Spleen (tissue), 11 donors: ENCODE measurements around the gene BLOC1S5. TPM values are rescaled to one million over a fixed set of nuclear protein-coding genes. Genes with fewer than 3 reads are reported as not detected.
"Not testable (repeated sequence)": the region's sequence is repeated elsewhere in the genome, so short reads cannot be mapped to it uniquely, and the experiment has no call there.

Experiments used
- DNase-seq: peaks from one replicate; pipeline ENCODE4 v3.0.0-alpha.2; 2020
- H3K27ac ChIP-seq, 8 donors: fragments of 200-600 bp; sonication (generic) in 7 of 8; 1 replicate in 4 of 8; 2 replicates in 4 of 8; pipeline versions ENCODE4 v1.5.0 to v1.8.0; 2016 to 2021; ENCODE audit warnings: inconsistent platforms in 4 of 8, mild to moderate bottlenecking in 4 of 8, moderate library complexity in 1 of 8
- H3K27me3 ChIP-seq, 7 donors: fragments of 200-600 bp; sonication (generic) in 6 of 7; replicated peaks in 1 of 7; 1 replicate in 4 of 7; 2 replicates in 3 of 7; pipeline versions ENCODE4 v1.5.0 to v1.8.0; 2016 to 2021; ENCODE audit warnings: inconsistent platforms in 3 of 7, mild to moderate bottlenecking in 1 of 7
- H3K36me3 ChIP-seq, 6 donors: fragments of 200-600 bp; sonication (generic) in 5 of 6; 1 replicate in 4 of 6; 2 replicates in 2 of 6; pipeline versions ENCODE4 v1.5.0 to v1.8.0; 2016 to 2021; ENCODE audit warnings: inconsistent platforms in 2 of 6
- H3K4me1 ChIP-seq, 6 donors: fragments of 200-600 bp; sonication (generic) in 5 of 6; 1 replicate in 3 of 6; 2 replicates in 3 of 6; pipeline versions ENCODE4 v1.5.0 to v1.8.0; 2016 to 2021; ENCODE audit warnings: inconsistent platforms in 3 of 6
- H3K4me3 ChIP-seq, 8 donors: fragments of 200-600 bp; sonication (generic) in 7 of 8; 1 replicate in 4 of 8; 2 replicates in 4 of 8; pipeline versions ENCODE4 v1.5.0 to v1.8.0; 2016 to 2021; ENCODE audit warnings: inconsistent platforms in 4 of 8, mild to moderate bottlenecking in 4 of 8, moderate library complexity in 2 of 8
- H3K9me3 ChIP-seq, 8 donors: fragments of 200-600 bp; sonication (generic) in 7 of 8; 1 replicate in 4 of 8; 2 replicates in 4 of 8; pipeline versions ENCODE4 v1.5.0 to v1.8.0; 2016 to 2021; ENCODE audit warnings: inconsistent platforms in 4 of 8
- POLR2A ChIP-seq, 3 donors: fragments of 450-650 bp; IDR thresholded peaks; one replicate each; pipeline ENCODE4 v1.5.1; 2017; ENCODE audit warnings: antibody characterized with exemption in 3 of 3, mild to moderate bottlenecking in 1 of 3
- POLR2AphosphoS5 ChIP-seq, 3 donors: sonication (generic); formaldehyde crosslinking; IDR thresholded peaks; one replicate each; pipeline ENCODE4 v1.5.1; 2017; ENCODE audit warnings: antibody characterized with exemption in 3 of 3
- whole genome bisulfite sequencing, 5 donors: extraction: QIAGEN DNeasy Blood & Tissue Kit in 3 of 5; methylation state at CpG; one replicate each; pipeline versions ENCODE4 v1.1.5 to v1.1.7; 2013 to 2018; 5-methylcytosine and 5-hydroxymethylcytosine counted together
- intact Hi-C: fragments of 100-400 bp; cut with DNase I; formaldehyde crosslinking; loops from one replicate; pipeline ENCODE4 v1.15.0; 2023; ENCODE audit warnings: low total_unique reads
- polyA plus RNA-seq, 3 donors: library from polyadenylated mRNA; stranded (reverse); fragments of 200-250 nt; gene quantifications; one replicate each; pipeline ENCODE4 v1.2.1, GENCODE V29; 2013
- total RNA-seq, 7 donors: library from RNA; depleted of rRNA in 3 of 7; stranded (reverse); fragments of >200 nt in 3 of 7; fragmentation: NEBNext Ultra II Directional in 4 of 7; extraction: Animal tissue kit (Norgen Biotek cat#: 25700) in 4 of 7; gene quantifications; one replicate each; pipeline versions ENCODE4 v1.1.0 to v1.2.1, GENCODE V29; 2016 to 2021
- TF ChIP-seq, protein P1 (sequence below), 11 experiments: fragments of 200-600 bp in 7 of 11; fragments of 450-650 bp in 4 of 11; sonication (generic) in 4 of 11; IDR thresholded peaks in 8 of 11; conservative IDR thresholded peaks in 3 of 11; 1 replicate in 7 of 11; 2 replicates in 4 of 11; pipeline versions ENCODE4 v1.4.0 to v1.8.0; 2016 to 2021; ENCODE audit warnings: antibody characterized with exemption in 11 of 11, inconsistent platforms in 4 of 11, mild to moderate bottlenecking in 1 of 11
- donor health status: healthy with polysubstance abuse.
- donor health status: DM: no; HTN: no; CAD: no; lungs with moderate emphysema.
- donor health status: DM: no; HTN: no; CAD: no.
- donor health status: Bipolar disorder and iron deficiency.
- donor health status: healthy.
- donor health status: DM: no; HTN: no; CAD: no.
- donor health status: DM: yes; HTN: yes; CAD: no.

Gene BLOC1S5
- total and polyA plus RNA-seq, 10 donors, result 6.6 to 18.0 (median 13.6) TPM

DNA sequence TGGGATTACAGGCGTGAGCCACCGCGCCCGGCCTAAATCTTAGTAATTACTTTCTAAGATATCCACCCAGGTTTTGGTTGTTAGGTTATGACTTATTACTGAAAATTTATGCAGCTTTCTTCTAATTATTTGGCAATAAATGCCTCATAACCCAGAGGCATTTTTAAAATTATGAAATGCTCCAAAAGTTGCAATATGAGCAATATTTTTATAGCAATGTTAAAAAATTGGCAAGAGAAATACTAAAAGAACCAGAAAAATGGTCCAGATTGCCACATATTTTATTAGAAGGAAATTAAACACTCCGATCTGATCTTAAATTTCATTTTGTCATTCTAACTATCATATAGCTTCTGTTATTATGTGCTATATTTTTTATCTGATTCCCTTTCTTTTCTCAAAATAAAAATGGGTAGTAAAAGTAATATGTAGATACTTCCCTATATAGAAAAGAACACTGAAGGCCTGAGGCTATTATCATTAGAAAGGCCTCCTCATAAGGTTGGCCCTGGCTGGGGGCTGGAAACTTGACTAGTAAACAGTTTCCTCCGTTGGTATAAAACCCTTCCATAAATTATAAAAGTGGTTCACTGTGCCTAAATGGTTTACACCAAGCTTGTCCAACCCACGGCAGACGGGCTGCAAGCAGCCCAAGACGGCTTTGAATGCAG is 22.1 kb downstream of the BLOC1S5 start:
- no peak for DNase-seq
- H3K27ac ChIP-seq, result no peak overlapping the region
- H3K36me3 ChIP-seq, result peaks cover 6 to 79% (median 26%) of the 10 kb centered on the region in 6 donors
- H3K4me3 ChIP-seq, result no peak overlapping the region
- peaks cover 0 to 6% (median 0%) of the 10 kb centered on the region in 6 donors for H3K4me1 ChIP-seq
- intact Hi-C loops, result no loop called here
- no peak for TF ChIP-seq POLR2AphosphoS5 (IDR thresholded peaks at IDR 0.05)
- no peak for TF ChIP-seq POLR2A (IDR thresholded peaks at IDR 0.05)
- TF ChIP-seq, protein P1, sequence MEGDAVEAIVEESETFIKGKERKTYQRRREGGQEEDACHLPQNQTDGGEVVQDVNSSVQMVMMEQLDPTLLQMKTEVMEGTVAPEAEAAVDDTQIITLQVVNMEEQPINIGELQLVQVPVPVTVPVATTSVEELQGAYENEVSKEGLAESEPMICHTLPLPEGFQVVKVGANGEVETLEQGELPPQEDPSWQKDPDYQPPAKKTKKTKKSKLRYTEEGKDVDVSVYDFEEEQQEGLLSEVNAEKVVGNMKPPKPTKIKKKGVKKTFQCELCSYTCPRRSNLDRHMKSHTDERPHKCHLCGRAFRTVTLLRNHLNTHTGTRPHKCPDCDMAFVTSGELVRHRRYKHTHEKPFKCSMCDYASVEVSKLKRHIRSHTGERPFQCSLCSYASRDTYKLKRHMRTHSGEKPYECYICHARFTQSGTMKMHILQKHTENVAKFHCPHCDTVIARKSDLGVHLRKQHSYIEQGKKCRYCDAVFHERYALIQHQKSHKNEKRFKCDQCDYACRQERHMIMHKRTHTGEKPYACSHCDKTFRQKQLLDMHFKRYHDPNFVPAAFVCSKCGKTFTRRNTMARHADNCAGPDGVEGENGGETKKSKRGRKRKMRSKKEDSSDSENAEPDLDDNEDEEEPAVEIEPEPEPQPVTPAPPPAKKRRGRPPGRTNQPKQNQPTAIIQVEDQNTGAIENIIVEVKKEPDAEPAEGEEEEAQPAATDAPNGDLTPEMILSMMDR (IDR thresholded peaks at IDR 0.05 in 8 of 11, conservative IDR thresholded peaks at IDR 0.05 in 3 of 11), result no peak
- no peaks in the 10 kb centered on the region for H3K27me3 ChIP-seq
- peaks cover 0 to 21% (median 18%) of the 10 kb centered on the region in 8 donors for H3K9me3 ChIP-seq
- WGBS, 5 donors, result 93 to 98% (median 96%) methylated on average over 9 of the region's 9 CpGs

DNA sequence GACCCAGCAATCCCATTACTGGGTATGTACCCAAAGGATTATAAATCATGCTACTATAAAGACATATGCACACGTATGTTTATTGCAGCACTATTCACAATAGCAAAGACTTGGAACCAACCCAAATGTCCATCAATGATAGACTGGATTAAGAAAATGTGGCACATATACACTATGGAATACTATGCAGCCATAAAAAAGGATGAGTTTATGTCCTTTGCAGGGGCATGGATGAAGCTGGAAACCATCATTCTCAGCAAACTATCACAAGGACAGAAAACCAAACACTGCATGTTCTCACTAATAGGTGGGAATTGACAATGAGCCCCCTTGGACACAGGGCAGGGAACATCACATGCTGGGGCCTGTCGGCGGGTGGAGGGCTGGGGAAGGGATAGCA is 30.1 kb downstream of the BLOC1S5 start:
- H3K4me3 ChIP-seq, intact Hi-C loops, DNase-seq, H3K27ac ChIP-seq, H3K27me3 ChIP-seq, H3K4me1 ChIP-seq: not testable (repeated sequence)
- WGBS, 5 donors, result 88 to 100% (median 93%) methylated on average over 2 to 3 of the region's 3 CpGs
- Histone ChIP-seq H3K36me3 (peaks cover 0 to 38% (median 7%) of the 10 kb centered on the region in 6 donors), H3K9me3 (peaks cover 0 to 20% (median 6%) of the 10 kb centered on the region in 8 donors)

DNA sequence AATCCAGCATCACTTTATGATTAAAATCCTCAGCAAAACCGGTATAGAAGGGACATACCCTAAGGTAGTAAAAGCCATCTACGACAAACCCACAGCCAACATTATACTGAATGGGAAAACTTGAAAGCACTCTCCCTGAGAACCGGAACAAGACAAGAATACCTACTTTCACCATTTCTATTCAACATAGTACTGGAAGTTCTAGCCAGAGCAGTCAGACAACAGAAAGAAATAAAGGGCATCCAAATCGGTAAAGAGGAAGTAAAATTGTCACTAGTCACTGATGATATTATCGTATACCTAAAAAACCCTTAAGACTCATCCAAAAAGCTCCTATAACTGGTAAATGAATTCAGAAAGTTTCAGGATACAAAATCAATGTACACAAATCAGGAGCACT is 33.3 kb downstream of the BLOC1S5 start:
- H3K9me3 ChIP-seq, result peaks cover 0 to 20% (median 6%) of the 10 kb centered on the region in 8 donors
- TF ChIP-seq POLR2A (IDR thresholded peaks at IDR 0.05) (no peak), POLR2AphosphoS5 (IDR thresholded peaks at IDR 0.05) (no peak)
- TF ChIP-seq, protein P1 (IDR thresholded peaks at IDR 0.05 in 8 of 11, conservative IDR thresholded peaks at IDR 0.05 in 3 of 11), result no peak
- H3K36me3 ChIP-seq, result peaks cover 0 to 34% (median 1%) of the 10 kb centered on the region in 6 donors
- peaks cover 0 to 15% (median 2%) of the 10 kb centered on the region in 6 donors for H3K4me1 ChIP-seq
- 72 to 82% (median 74%) methylated on average over 5 of the region's 5 CpGs for WGBS, 5 donors
- no peak overlapping the region for H3K27ac ChIP-seq
- H3K4me3 ChIP-seq, result no peak overlapping the region
- no peak for DNase-seq
- H3K27me3 ChIP-seq, result no peaks in the 10 kb centered on the region
- intact Hi-C loops, result no loop called here

DNA sequence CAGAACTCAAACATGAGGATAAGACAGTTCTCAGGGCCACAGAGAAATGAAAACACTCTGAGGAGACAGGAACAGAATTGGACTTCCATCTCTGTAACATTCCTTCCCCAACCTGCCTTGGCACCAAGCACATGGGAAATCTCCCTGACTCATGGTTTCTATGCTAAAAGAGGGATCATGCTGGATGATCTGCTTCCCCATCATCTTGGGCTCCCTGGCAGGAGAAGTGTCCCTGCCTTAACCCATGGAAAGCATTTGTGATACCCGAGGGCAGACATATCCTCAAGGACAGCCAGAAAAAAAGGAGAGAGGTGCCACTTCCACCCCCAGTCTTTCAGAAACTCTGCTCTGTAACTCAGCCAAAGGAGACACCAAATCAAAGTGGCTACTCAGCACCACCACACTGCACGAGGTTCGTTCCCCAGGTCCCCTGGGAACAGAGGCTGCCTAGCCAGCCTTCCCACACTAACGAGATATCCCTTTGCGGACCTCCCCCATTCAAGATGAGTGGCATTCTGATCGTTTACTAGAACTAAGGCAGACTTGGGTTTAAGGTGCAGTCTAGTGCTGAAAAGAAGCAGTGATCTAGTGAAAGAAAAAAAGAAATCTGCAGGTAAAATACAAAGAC is 34.8 kb downstream of the BLOC1S5 start:
- intact Hi-C loops, result no loop called here
- Histone ChIP-seq H3K4me1 (peaks cover 0 to 15% (median 2%) of the 10 kb centered on the region in 6 donors), H3K9me3 (peaks cover 0 to 18% (median 6%) of the 10 kb centered on the region in 8 donors), H3K4me3 (no peak overlapping the region), H3K27me3 (no peaks in the 10 kb centered on the region), H3K36me3 (peaks cover 0 to 35% (median 1%) of the 10 kb centered on the region in 6 donors), H3K27ac (no peak overlapping the region)
- no peak for DNase-seq
- TF ChIP-seq POLR2AphosphoS5 (IDR thresholded peaks at IDR 0.05) (no peak), POLR2A (IDR thresholded peaks at IDR 0.05) (no peak)
- TF ChIP-seq, protein P1 (IDR thresholded peaks at IDR 0.05 in 8 of 11, conservative IDR thresholded peaks at IDR 0.05 in 3 of 11), result no peak
- 40 to 71% (median 47%) methylated on average over 6 of the region's 6 CpGs for WGBS, 5 donors
